ENCODE measurements around the gene CHST5.

- TF ChIP-seq, protein P1, sequence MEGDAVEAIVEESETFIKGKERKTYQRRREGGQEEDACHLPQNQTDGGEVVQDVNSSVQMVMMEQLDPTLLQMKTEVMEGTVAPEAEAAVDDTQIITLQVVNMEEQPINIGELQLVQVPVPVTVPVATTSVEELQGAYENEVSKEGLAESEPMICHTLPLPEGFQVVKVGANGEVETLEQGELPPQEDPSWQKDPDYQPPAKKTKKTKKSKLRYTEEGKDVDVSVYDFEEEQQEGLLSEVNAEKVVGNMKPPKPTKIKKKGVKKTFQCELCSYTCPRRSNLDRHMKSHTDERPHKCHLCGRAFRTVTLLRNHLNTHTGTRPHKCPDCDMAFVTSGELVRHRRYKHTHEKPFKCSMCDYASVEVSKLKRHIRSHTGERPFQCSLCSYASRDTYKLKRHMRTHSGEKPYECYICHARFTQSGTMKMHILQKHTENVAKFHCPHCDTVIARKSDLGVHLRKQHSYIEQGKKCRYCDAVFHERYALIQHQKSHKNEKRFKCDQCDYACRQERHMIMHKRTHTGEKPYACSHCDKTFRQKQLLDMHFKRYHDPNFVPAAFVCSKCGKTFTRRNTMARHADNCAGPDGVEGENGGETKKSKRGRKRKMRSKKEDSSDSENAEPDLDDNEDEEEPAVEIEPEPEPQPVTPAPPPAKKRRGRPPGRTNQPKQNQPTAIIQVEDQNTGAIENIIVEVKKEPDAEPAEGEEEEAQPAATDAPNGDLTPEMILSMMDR (conservative IDR thresholded peaks at IDR 0.05; ENCODE audit: low read depth, low read length) = no peak
- TF ChIP-seq EZH2 (IDR thresholded peaks at IDR 0.05; ENCODE audit: borderline replicate concordance, low read depth, low read length, poor library complexity, severe bottlenecking) = no peak
These were observed 9.7 kb downstream of the CHST5 start for GRCh38 chr16:75526032-75526790.
